GM21528 (cell line): Measurements from ENCODE around the gene NKX1-1.

Source experiments
- ATAC-seq: cut with Tn5 transposase; IDR thresholded peaks from one replicate; pipeline ENCODE4 v1.9.1; 2021; ENCODE audit warnings: mild to moderate bottlenecking, moderate library complexity; ENCODE audit not compliant: unreplicated experiment, low FRiP score

Gene NKX1-1

DNA sequence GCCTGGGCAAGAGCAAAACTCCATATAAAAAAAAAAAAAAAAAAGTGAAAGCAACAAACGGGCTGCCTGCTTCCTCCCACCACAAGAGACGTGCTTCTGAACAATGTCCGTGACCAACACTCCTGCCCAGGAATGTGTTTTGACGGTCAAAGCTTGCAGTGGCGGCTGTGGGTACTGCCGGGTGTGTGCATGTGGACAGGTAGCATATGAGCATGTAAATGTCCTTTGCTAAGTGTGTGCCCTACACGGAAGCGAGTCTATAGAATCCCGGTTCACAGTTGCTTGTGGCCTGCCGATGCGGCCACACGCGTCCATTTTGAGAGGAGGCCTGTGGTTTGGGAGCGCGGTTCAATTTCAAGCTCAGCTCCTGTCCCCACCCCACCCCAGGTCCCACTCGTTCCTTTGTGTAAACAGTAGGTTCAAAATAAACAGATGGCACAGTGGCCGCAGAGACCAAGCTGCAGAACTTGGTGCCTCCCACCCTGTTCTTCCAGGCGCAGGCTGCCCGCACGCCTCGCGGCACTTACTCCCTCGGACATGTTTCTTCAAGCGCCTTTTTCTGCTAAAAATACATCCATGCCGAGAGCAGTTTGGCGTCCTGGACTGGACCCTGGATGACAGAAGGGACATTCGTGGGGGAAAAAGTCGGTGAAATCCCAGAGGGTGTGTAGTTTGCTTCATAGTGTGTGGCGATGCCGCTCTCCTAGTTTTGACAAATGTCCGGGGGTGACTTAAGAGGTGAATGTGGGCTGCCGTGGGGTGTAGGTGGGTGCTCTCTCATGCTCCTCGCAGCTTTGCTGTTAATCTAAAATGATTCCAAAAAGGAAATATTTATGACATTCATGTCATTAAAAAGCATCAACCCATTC, 11.5 kb upstream of the NKX1-1 start:
- no peak for ATAC-seq

DNA sequence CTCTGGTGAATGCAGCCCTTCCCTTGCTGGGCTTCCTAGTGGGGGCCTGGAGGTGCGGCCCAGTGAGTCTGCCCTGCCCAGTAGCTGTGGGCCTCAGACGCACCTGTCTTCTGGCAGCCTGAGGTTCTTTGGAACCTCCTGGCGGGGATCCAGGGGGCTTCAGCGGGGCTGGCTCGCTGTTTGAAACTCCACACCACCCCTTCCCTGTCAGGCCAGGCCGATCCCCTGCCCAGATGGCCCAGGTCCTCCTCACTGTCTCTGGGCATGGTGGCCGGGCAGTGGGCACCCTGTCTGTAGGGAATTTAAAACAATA, 10.7 kb upstream of the NKX1-1 start:
- ATAC-seq: no peak

DNA sequence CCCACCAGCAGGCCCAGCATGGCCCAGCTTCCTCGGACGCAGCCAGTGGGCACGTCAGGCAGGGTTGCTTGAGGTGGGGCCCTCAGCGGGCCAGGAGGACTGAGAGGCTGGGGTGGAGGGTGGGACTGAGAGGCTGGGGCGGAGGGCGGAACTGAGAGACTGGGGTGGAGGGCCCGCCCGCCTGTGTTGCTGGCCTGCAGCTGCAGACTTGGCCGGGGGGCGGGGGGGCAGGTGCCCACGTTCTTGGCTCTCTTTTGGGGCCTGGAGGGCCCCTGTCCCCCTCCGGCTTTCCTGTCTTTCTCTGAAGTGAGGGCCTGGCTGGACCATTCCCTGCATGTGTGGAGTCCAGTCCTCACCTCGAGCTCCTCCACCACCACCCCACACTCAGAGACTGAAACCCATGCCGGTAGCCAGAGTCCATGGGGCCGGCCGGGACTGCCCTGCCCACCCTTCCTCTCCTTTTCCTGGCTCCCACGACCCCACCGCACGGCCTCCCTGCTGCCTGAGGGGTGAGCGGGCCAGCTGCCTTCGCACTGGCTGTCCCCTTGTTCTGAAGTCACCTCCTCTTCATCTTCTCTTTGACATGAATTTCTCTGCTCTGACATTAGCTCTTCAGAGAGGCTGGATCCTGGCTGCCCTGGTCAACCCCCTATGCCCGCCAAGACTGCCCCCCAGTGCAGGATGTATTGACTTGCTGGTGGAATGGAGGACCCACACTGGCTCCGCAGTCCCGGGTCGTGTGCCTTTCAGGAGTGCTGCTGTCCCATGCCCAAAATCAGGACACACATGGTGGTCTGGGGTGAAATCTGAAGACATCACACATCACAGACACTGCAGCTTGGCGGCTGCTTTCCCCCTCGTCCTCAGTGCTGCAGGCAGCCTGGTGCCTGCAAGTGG, 10.1 kb upstream of the NKX1-1 start:
- no peak for ATAC-seq

DNA sequence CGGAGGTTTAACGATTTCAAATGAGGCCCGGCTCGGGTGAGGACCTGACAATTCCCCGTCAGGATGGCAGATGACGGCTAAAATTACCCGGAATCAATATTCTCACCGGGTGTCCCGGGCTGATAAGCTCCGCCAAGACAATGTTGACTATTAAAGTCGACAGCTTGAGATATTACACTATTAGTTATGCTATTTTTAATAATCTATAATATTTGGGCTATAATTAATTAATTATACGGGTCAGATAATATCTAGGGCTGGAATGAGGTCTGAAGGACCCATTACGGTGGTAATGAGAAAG, 9.4 kb upstream of the NKX1-1 start:
- ATAC-seq: no peak

DNA sequence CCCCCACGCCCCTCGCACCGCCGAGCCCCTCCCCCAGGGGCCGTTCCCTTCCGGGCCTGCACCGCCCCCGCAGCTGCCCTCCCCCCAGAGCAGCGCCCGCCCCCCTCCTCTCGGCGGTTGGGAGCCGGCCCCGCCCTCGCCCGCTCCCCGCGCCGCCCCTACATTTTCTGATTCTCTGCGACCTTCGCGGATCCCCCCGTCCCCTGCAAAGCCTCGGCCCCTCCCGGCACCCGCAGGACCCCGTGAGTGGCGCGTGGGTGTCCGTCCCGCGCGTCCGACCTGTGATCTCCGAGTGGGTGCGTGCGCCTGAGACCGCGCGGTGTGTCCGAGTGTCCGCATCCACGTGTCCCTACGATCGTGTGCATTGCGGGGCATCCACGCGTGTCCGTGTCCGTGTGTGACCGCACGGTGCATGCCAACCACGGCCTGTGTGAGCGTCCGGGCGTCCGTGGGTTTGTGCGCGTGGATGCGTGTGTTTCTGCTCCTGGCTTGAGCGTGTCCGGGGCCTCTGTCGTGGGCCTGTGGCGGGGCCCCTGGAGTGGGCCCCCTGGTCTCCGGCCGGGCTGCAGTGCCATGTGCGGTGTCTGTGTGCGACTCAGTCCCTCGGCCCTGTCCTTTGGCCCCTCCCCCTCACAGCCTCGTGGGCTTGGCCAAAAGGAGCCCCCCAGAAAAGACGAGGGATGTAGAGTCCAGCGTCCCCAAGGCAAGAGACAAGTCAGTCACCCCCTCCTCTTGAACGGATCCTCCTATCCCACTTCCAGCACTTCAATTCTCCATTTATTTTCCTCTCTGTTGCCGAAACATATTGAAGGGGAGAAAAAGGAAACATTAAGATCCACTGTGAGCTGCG, 8.8 kb upstream of the NKX1-1 start:
- ATAC-seq: no peak

DNA sequence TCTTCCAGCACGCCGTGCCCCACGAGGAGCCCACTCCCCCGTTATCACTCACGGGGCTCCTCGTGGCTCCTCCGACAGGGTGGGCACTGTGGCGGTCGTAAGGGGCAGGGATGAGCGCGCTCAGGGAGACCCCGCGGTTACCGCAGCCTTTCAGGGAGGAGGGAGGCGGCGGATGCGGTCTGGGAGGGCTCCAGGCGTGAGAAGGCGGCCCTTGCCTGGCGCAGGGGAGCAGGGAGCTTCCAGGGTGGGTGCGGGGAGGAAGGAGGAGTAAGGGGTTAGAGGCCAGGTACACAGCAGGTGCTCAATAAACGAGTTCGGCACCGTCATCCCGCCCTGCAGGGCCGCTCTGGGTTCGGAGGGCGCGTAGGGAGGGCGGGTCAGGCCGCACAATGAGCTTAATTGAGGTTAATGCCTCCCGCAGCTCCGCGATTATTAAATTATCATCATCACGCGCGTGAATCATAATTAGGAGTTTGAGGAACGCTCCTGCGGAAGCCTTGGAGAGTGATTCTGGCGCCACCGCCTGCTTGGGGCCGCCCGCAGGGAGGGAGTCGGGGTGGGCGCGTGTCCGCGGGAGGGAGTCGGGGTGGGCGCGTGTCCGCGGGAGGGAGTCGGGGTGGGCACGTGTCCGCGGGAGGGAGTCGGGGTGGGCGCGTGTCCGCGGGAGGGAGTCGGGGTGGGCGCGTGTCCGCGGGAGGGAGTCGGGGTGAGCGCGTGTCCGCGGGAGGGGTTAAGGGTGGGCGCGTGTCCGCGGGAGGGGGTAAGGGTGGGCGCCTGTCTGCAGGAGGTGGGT, 7.6 kb upstream of the NKX1-1 start:
- no peak for ATAC-seq

DNA sequence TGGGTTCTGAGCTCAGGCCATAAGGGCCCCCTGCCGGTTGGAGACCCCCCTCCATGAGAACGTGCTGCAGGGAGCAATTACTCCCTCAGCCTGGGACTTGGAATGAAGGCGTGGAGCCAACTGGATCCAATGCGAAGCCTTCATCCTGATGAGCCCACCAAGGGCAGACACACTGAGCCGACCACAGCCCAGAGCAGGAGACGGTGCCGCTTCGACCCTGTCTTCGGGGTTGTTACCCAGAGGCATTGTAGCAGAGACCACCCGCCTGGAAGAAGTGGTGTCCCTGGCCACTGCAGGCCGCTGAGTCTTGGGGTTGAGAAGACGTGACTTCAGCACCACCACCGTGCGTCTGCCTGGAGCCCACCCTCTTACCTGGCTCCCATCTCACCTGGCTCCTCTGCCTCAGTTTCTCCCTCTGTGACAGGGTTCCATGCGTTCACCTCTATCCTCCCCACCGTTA, 7.0 kb upstream of the NKX1-1 start:
- ATAC-seq: no peak

DNA sequence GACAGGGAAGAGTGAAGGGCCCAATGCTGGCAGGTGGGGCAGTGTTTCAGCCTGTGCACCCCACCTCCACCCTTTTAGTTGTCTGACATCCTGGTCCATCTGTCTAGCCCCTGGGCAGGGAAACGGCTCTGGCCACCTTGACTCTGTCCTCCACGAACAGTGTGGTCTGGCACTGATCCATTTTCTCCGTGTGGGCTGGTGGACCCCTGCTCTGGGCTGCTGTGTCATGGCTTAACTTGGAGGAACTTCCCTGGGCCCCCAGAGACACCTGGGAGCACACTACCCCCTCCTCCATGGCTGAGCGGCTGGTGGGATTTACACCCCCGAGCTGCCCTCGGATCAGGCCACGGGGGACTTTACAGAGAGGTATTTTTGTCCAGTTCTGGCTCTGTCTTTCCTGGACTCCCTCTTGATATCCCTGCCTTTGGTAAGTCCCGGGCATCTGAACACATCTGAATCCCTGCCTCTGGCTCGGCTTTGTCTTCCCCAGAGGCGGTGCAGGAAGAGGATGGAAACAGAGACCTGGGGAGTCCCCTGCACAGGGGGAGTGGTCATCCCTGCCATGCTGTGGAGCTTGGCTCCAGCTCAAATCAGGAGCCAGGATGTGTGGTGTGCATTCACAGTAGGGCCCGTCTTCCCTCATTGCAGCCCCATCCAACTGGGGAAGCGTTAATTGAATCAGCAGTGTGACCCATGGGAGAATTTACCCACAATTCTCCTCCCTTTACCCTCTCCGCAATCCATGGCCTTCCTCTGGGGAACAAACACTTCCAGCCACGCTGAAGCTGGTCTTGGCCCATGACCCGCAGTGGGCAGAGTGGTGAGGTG, 6.3 kb upstream of the NKX1-1 start:
- no peak for ATAC-seq

DNA sequence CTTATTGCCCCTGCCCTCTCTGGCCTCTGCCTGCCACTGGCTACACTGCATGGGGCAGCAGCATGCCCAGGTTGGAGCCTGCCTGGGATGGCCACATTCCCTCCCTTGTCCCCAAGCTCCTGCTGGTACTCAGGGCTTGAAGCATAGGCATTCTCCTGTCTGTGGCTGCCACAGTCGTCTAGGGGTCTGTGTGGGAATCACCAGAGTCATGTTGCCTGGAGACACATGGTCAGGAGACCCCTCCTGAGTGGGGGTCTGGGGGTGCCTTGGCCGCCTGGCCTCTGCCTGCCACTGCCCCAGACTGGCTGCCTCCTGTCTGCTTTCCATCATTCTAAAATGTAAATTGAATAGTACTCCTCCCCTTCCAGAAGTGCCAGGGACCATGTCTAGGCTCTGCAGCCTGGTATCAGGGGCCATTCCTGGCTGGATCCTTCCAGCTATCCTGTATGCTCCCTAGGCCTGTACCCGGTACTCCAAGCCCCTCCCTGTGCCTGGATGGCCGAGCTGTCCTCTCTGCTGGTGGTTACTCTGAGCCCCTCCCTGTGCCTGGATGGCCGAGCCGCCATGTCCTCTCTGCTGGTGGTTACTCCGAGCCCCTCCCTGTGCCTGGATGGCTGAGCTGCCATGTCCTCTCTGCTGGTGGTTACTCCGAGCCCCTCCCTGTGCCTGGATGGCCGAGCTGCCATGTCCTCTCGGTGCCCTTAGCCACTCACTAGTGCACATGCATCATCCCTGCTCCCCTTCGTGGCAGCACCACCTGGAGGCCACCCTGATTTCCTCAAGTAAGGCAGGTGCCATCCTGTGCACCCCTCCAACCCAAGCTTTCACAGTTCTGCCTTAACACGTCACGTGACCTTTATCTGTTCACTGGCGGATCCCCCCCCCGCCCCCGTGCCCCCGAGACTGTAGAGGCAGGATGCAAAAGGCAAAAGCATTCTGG, 5.5 kb upstream of the NKX1-1 start:
- no peak for ATAC-seq

DNA sequence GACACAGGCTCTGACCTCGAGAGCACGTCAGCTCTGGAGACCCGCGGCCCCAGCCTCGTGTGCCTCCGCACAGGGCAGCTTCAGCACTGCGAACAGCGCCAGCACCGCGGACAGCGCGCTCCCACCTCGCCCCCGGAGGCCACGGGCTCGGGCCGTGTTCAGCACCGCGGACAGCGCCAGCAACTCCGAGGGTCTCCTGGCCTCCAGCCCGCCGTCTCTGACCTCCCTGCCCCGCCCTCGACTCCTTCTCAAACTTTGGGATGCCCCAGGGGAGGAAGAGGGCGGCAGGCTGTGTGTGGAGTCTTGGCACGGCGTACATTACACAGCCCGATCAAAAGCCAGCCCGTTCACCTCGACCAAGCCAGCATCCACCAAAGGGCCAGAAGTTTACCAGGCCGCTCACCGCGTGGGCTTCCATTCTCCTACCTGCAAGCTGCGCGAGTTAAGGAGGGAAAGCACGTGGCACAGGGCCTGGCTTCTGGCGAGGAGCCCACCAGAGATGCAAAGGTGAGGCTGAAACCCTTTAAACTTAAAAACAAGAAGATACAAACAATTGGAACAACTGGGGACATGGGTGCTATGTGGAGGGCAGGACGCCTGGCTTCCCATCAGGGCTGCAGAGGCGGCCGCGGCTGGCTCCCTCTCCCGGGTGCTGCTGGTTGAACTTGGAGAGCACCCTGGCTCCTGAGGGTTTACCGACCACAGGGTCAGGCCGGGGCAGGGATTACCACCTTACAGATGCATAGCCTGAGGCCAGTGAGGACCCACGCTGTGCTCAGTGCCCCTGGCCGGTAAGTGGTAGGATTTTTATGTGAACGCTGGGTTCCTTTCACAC, 4.5 kb upstream of the NKX1-1 start:
- no peak for ATAC-seq

DNA sequence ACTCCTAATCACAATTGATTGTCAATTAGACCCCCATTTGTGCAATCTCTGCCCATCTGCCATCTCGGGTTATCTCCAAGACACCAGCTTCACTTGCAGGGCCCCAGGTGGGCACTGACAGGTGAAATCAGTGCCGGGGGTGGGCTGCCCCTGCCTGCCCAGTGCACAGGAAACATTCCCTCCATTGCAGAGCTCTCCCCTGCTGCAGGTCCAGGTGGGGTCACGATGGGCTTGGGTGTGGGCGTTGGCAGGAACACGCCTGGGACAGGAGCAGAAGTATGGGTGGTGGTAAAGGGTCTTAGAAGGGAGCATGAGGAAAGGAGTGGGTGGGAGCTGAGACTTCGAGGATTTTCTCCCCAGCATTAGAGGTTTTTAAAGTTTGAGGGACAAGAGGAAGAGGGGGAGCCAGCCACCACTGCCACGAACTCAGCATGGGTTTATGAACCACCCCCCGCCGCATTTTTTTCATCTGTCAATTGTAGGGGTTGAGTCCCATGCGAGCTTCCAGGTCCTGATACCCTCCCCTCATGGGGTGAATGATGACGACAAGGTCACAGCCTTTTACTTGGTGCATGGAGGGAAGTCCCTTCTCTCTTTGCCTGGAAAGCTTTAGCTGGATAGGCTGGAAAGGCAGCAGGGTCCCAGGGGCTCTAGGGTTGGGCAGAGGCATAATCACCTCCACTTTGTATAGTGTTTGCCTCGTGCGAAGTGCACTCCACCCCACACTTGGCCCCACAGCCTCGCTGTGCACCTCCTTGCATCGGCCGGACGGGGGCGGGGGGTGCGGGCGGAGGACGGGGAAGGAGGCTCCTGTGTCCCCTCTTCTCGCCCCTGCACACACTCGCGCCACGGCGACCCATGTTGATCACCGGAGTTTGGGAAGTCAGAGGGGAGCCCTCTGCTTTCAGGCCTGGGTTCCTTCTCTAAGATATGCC, 3.5 kb upstream of the NKX1-1 start:
- ATAC-seq: no peak

DNA sequence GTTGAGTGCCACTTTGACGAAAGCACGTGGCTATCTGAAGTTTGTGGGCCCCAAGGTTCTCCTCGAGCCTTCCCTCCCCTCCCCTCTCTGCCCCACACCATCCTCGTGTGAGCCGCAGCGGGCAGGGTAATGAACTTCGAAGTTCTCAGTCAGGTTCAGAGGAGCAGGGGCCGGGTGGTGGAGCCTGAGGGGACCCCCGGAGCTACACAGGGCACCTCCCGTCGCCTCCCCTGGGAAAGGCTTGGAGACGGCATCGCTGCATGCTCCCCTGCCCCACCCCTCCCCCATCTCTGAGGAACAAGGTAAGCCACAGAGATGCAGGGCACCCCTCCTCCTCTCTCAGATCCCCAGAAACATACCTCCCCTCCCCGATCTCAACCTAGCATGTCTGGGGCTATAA, 2.8 kb upstream of the NKX1-1 start:
- no peak for ATAC-seq

DNA sequence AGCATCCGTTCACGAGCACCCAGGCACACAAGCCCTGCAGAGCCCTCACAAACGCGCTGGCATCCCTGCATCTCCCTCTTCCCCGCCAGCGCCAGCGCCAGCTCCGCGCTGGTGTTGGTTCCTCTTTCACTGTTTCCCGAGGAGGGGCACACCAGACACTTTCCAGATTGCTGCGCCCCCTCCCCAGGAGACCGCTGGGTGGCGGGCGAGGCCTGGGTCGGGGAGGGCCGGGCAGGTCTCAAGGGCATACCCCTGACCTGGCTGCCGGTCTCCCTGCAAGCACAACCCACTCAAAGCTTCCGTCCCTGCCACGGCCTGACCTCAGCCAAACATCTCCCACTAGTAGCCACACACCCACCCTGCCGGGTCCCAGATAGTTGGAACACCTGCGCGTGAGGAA, 2.2 kb upstream of the NKX1-1 start:
- no peak for ATAC-seq

DNA sequence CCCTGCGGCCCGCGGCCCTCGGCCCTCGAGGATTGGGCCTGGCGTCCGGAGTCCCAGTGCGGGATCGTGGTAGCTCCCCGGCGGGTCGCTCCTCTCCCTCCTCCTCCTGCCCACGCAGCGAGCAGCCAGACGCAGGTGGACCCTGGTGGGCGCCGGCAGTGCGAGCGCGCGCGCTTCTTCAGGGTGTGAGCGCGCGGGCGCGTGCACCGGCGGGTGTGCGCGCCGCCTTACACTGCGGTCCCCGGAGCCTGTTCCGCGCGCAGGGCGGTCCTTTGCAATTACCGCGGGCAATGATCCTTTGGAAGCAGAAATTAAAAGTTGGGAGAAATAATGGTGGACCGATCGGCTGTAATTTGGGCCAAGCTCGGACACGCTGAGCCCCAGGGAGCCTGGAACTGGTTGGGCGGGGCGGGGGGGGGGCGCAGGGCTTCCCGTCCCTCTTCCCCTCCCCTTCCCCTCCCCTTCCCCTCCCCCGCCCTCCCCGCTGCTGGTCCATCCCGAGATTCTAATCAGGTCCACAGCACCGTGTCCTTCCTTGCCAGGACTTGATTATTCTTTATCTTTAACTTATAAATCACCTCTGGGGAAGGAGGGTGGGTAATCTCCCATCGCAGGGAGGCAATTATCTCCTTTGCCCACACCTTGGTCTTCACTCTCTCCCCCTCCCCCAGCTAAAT, 1.6 kb upstream of the NKX1-1 start:
- ATAC-seq: no peak

DNA sequence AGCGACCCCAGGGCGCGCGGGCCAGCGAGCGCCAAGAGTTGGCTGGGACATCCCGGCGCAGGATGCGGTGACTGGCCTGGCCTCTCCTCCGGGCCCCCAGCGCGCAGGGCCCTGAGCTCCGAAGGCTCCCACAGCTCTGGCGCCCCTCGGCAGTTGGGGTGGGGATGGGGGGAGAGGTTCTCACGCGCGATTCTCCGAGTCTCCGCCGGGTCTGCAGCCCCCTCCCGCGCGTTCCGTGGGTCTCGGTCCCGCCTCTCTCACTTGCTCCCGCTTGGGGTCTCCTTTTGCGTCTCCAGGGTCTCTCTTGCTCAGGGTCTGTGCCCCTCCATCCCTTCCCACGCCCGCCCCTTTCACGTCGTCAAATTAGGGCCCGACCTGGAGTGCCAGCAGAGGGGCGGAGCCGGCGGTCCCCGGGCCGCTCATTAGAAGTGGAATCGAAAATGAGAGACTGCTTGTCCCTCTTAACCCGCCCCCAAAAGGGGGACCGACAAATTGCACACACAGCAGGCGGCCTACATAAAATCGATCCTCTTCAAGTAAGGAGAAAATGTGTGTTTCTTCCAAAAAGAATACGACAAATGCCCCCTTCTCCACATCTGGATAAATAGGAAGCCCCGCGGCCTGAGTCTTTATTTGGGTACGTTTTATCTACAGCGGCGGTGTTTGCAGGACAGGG, 877 bp upstream of the NKX1-1 start:
- no peak for ATAC-seq
